ENCODE results near the gene STAC3.

Gene STAC3

DNA sequence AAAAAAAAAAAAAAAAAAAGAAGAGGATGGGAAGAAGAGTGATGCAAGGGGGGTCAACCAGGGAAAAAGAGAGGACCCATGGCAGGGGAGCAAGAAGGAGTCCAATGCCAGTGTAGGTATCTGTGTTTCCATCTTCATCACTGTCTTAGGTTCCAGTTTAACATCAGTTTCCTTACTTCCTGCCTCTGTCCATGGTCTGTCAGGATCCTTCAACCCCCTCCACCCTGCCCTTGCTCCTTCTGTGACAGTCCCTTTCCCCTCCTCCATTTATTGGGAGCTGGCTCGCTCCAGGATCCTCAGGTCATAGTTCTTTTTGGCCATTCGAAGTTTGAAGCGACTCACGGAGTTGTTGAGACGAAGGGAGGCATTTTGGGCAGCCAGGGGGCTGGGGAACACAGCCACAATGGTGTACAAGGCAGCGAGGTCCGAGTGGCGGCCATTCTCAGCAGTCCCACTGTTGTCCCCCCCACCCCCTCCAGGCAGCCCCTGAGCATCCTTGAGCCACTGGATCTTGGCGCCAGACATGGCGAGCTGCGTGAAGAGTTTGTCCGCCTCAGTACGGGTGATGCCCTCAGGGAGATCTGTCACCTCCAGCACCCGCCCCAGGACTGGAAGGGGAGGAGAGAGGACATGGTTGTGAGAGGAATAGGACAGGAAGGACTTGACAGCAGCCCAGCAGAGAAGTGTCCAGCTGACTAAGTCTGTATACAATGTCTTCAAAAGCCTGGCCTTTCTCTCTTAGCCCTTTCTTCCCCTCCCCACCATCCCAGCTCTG is 3.7 kb upstream of the STAC3 start:
- TF ChIP-seq, protein P1, sequence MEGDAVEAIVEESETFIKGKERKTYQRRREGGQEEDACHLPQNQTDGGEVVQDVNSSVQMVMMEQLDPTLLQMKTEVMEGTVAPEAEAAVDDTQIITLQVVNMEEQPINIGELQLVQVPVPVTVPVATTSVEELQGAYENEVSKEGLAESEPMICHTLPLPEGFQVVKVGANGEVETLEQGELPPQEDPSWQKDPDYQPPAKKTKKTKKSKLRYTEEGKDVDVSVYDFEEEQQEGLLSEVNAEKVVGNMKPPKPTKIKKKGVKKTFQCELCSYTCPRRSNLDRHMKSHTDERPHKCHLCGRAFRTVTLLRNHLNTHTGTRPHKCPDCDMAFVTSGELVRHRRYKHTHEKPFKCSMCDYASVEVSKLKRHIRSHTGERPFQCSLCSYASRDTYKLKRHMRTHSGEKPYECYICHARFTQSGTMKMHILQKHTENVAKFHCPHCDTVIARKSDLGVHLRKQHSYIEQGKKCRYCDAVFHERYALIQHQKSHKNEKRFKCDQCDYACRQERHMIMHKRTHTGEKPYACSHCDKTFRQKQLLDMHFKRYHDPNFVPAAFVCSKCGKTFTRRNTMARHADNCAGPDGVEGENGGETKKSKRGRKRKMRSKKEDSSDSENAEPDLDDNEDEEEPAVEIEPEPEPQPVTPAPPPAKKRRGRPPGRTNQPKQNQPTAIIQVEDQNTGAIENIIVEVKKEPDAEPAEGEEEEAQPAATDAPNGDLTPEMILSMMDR (IDR thresholded peaks at IDR 0.05; ENCODE audit: low read depth, low read length) = no peak
- DNase-seq (ENCODE audit: low read depth in 2 of 2) = no peak
- H3K4me3 ChIP-seq (replicated peaks in 1 of 2; ENCODE audit: low read depth in 2 of 2, low read length in 2 of 2) = no peak overlapping the region

DNA sequence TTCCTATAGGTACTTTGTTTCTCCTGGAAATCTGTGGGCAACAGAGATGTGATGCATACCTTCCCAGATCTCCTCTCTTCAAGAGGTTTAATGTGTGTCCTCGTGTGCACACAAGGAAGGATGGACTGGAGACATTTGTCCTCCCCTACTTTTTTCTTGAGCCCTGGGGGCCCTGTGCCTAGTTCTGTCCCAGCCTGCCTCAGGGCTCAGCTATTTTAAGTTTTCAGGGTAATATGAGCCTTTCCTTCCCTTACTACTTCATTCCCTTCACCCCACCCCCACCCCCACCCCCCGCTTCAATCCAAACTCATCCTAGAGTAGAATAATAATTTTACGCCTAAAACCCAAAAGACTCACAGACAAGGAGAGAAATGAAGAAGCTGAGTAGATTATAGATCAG is 446 bp downstream of the STAC3 start:
- TF ChIP-seq, protein P1 (IDR thresholded peaks at IDR 0.05; ENCODE audit: low read depth, low read length) = no peak
- DNase-seq (ENCODE audit: low read depth in 2 of 2) = no peak

DNA sequence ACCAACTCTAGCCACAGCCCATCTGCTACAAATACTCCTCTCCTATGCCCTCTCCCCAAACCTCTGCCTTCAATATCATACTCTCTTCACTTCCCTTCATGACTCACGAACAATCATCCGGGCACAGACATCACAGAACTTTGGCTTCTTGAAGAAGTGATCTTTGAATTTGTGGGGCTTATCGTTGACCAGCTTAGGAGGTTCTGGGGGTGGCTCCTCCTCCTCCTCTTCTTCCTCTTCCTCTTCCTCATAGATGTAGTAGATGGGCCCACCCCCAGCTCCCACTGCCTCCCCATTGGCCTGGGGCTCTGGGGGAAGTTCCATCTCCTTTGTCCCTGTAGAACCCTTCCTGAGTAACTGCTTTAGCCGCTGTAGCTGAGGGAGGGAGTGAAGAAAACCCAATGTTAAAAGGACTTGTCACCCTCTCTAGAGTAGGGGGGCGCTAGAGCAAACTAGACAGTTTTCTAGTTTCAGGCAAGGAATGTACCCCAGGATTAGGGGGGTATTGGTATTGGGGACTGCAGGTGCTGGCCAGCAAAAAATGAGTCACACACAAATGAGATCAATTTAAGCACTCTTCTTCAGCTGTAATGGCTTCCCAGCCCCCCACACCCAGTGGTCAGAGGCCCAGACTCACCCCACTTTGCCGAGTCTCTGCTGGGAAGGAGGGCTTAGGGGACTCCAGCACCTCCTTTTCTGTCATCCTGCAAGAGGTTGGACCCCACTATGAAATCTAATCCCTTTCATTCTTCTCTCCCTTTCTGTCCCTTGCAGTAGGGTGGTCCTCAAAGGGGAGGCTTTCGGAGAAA is 1.8 kb downstream of the STAC3 start:
- TF ChIP-seq, protein P1 (IDR thresholded peaks at IDR 0.05; ENCODE audit: low read depth, low read length) = no peak
- no peak overlapping the region for H3K4me3 ChIP-seq (replicated peaks in 1 of 2; ENCODE audit: low read depth in 2 of 2, low read length in 2 of 2)
- no peak for DNase-seq (ENCODE audit: low read depth in 2 of 2)

More for the DNA sequence above, 446 bp downstream of the STAC3 start:
- no peak overlapping the region for H3K4me3 ChIP-seq (replicated peaks in 1 of 2; ENCODE audit: low read depth in 2 of 2, low read length in 2 of 2)

DNA sequence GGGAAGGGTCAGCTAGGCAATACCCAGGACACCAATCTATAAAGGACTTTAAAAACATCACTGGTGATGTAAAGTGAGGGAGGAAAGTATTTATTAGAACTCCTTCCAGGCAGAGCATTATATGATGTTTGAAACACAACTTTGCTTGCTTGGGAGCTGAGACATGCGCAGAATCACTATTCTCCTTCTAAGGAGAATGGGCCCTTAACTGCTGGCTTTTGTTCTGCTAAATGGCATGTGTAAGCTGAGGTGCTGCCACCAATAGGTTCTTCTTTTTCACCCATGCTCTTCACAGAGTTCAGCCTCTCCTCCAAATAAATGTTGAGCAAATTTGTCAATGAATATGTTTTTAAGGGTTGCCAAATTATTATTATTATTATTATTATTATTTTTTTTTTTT is 3.9 kb downstream of the STAC3 start:
- H3K4me3 ChIP-seq (replicated peaks in 1 of 2; ENCODE audit: low read depth in 2 of 2, low read length in 2 of 2) = no peak overlapping the region
- DNase-seq (ENCODE audit: low read depth in 2 of 2) = no peak
- TF ChIP-seq, protein P1 (IDR thresholded peaks at IDR 0.05; ENCODE audit: low read depth, low read length) = no peak

DNA sequence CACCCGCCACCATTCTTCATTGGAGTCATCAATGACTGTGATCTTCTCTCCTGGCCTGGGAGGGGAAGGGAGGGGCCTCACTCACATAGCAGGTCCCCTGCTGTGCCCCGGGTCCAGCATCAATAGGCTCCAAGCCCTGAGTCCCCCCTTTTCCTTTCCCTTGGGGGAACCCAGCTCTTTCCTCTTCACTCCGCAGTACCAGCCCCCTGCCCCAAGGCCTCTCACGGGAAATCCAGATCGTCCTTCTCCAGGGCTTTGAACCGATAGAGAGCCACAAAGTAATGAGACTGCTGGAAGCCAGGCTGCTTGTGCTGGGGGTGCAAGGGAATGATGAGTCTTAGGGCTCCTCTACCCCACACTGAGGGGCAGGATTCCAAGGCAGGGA is 6.7 kb downstream of the STAC3 start:
- no peak for DNase-seq (ENCODE audit: low read depth in 2 of 2)
- TF ChIP-seq, protein P1 (IDR thresholded peaks at IDR 0.05; ENCODE audit: low read depth, low read length) = no peak
- no peak overlapping the region for H3K4me3 ChIP-seq (replicated peaks in 1 of 2; ENCODE audit: low read depth in 2 of 2, low read length in 2 of 2)

DNA sequence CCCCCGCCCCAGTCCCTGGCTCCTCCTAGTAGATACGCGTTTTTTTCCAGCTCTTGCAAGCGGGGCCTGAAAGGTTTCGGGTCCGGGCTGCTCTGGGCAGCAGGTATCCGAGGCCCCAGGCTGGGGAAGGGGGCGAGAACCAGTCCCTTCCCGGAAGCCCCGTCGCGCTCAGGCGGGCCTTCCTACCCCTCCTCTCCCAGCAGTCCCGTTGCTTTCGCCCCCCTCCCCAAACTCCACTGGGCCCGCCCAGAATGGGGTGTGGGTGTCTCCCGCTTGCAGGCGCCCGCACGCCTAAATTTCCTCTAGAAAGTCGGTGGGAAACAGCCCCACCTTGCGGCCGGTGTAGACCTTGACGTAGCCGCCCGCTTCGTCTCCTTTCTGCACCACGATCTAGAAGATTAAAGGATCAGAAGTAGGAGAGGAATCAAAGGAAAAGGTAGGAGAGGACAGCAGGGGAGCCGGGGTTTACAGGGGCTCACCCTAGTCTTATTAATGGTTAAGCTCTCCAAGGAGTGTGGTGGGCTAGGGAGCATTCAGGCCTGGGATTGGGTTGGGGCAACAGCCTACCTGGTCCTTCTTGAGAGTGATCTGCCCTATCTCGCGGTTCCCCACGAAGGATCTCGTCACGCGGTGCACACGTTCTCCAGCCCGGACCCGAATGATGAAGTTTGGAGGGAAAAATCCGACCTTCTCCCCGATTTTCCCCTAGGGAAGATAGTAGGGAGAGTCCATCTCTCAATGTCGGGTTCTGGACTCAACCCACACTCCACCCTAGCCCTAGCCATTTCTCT is 7.3 kb downstream of the STAC3 start:
- TF ChIP-seq, protein P1 (IDR thresholded peaks at IDR 0.05; ENCODE audit: low read depth, low read length) = peak; percentile 83
- peak overlapping the region; percentile 39 to 41 for H3K4me3 ChIP-seq (replicated peaks in 1 of 2; ENCODE audit: low read depth in 2 of 2, low read length in 2 of 2)
- DNase-seq (ENCODE audit: low read depth in 2 of 2) = peak; percentile 73 to 78

Data from cardiac fibroblast (primary cell).